A204.1 (cell line): ENCODE measurements around the gene TAF11L13.
"Not testable (repeated sequence)": the region's sequence is repeated elsewhere in the genome, so short reads cannot be mapped to it uniquely, and the experiment has no call there.

Experiments
- FAIRE-seq: peaks from 2 replicates; lab custom pipeline; 2012; peaks lifted over from hg19 to GRCh38; lab: Jason Lieb, UNC

TAF11L13 gene

DNA sequence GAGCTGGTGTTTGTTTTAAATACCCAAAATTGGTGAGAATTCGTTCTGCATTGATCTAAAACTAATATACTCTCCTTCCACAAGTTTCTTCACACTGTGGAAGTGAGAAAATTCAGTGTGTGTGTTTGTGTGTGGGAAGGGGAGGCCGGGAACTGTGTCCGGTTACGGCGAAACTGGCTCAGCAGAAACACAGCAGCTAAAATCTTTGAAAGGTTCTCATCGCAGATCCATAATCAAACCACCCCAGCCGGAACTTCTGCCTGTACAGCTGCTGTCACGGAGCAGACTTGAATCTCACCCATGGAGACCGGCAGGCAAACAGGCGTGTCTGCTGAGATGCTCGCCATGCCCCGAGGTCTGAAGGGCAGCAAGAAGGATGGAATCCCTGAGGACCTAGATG lies at the start of gene TAF11L13:
Gene TAF11L13 (plus strand): TSS at position 301 of the 400 bp plus-strand sequence.
- not testable (repeated sequence) for FAIRE-seq

DNA sequence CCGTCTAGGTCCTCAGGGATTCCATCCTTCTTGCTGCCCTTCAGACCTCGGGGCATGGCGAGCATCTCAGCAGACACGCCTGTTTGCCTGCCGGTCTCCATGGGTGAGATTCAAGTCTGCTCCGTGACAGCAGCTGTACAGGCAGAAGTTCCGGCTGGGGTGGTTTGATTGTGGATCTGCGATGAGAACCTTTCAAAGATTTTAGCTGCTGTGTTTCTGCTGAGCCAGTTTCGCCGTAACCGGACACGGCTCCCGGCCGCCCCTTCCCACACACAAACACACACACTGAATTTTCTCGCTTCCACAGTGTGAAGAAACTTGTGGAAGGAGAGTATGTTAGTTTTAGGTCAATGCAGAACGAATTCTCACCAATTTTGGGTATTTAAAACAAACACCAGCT lies 46.2 kb upstream of the TAF11L13 start, which contains the start of gene TAF11L7:
Gene TAF11L7 (minus strand): TSS at position 101 of the 400 bp plus-strand sequence.
- FAIRE-seq: not testable (repeated sequence)

DNA sequence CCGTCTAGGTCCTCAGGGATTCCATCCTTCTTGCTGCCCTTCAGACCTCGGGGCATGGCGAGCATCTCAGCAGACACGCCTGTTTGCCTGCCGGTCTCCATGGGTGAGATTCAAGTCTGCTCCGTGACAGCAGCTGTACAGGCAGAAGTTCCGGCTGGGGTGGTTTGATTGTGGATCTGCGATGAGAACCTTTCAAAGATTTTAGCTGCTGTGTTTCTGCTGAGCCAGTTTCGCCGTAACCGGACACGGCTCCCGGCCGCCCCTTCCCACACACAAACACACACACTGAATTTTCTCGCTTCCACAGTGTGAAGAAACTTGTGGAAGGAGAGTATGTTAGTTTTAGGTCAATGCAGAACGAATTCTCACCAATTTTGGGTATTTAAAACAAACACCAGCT lies 41.0 kb upstream of the TAF11L13 start, which contains the start of gene TAF11L8:
Gene TAF11L8 (minus strand): TSS at position 101 of the 400 bp plus-strand sequence.
- not testable (repeated sequence) for FAIRE-seq

DNA sequence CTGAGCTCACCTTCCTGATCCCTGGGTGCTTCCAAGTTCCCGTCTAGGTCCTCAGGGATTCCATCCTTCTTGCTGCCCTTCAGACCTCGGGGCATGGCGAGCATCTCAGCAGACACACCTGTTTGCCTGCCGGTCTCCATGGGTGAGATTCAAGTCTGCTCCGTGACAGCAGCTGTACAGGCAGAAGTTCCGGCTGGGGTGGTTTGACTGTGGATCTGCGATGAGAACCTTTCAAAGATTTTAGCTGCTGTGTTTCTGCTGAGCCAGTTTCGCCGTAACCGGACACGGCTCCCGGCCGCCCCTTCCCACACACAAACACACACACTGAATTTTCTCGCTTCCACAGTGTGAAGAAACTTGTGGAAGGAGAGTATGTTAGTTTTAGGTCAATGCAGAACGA lies 37.6 kb upstream of the TAF11L13 start, which contains the start of gene TAF11L9:
Gene TAF11L9 (minus strand): TSS at position 140 of the 400 bp plus-strand sequence.
- FAIRE-seq: not testable (repeated sequence)

DNA sequence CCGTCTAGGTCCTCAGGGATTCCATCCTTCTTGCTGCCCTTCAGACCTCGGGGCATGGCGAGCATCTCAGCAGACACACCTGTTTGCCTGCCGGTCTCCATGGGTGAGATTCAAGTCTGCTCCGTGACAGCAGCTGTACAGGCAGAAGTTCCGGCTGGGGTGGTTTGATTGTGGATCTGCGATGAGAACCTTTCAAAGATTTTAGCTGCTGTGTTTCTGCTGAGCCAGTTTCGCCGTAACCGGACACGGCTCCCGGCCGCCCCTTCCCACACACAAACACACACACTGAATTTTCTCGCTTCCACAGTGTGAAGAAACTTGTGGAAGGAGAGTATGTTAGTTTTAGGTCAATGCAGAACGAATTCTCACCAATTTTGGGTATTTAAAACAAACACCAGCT lies 34.2 kb upstream of the TAF11L13 start, which contains the start of gene TAF11L10:
Gene TAF11L10 (minus strand): TSS at position 101 of the 400 bp plus-strand sequence.
- FAIRE-seq: not testable (repeated sequence)

DNA sequence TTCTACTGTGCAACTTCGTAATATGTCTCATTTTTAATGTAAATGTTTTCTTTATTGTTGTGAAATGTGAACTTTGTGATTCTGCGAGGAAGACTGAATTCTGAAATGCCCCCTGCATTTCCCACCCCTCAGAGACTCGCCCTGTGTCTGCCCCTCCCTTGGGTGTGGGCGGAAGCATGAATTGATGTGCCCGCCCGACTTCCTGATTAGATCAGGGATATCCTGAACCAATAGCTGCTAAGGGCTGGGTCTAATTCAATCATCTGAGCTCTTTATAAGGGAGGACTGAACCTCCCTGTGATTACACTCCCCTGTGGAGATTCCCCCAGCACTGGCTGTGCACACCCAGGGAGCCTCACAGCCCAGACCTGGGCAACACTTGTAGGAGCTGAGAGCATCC lies 28.0 kb upstream of the TAF11L13 start, which contains the start of gene TAF11L11:
Gene TAF11L11 (plus strand): TSS at position 304 of the 400 bp plus-strand sequence.
- not testable (repeated sequence) for FAIRE-seq

DNA sequence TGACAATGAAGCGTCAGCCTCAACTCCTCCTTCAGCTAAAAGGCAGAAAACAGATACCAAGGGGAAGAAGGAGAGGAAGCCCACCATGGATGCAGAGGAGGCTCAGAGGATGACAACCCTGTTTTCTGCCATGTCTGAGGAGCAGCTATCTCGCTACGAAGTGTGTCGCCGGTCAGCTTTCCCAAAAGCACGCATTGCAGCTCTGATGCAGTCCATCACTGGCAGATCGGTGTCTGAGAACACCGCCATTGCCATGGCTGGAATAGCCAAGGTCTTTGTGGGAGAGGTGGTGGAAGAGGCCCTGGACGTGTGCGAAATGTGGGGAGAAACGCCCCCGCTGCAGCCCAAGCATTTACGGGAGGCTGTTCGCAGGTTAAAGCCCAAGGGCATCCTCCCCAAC lies 26.9 kb upstream of the TAF11L13 start:
- FAIRE-seq: no peak

DNA sequence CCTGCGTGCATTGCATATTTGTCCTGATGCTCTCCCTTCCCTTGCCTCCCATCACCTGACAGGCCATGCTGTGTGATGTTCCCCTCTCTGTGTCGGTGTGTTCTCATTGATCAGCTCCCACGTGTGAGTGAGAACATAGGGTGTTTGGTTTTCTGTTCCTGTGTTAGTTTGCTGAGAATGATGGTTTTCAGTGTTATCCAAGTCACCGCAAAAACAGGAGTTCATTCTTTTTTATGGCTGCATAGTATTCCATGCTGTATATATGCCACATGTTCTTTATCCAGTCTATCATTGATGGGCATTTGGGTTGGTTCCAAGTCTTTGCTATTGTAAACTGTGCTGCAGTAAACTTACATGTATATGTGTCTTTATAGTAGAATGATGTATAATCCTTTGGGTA lies 24.4 kb upstream of the TAF11L13 start:
- FAIRE-seq: not testable (repeated sequence)

DNA sequence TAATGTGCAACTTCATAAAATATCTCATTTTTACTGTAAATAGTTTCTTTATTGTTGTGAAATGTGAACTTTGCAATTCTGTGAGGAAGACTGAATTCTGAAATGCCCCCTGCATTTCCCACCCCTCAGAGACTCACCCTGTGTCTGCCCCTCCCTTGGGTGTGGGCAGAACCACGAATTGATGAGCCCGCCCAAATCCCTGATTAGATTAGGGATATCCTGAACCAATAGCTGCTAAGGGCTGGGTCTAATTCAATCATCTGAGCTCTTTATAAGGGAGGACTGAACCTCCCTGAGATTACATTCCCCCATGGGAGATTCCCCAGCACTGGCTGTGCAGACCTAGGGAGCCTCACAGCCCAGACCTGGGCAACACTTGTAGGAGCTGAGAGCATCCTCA lies 21.8 kb upstream of the TAF11L13 start, which contains the start of gene TAF11L12:
Gene TAF11L12 (plus strand): TSS at position 301 of the 400 bp plus-strand sequence.
- not testable (repeated sequence) for FAIRE-seq

DNA sequence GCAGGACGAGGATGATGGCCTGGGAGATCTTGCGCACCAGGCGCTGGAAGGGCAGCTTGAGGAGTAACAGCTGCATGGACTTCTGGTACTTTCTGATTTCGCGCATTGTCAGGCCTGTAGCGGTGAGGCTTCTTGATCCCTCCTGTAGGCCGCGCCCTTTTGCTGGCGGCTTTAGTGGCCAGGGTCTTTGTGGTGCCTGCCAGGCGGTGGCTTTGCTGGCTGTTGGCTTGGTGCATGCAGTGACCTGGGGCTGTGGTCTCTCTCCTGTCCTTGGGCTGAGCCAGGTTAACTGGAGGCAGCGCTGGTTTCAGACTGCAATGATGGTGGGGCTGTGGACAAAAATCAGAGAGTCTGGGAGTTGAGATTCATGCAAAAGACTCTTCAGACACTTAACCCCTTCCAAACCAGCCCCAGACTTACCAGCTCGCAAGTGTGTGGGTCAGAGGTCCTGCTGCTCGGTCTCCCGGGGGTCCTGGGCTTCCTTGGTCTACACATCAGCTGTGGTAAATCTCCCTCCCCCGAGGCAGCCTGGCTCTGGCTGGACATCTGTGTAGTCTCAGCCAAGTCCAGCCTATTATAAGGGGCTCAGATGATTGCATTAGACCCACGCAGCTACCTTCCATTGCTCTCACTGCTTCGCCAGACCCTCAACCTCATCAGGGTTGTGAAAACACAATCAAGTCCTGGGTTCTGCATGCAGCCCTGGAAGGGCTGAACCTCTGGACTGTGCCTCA lies 16.8 kb upstream of the TAF11L13 start:
- no peak for FAIRE-seq

DNA sequence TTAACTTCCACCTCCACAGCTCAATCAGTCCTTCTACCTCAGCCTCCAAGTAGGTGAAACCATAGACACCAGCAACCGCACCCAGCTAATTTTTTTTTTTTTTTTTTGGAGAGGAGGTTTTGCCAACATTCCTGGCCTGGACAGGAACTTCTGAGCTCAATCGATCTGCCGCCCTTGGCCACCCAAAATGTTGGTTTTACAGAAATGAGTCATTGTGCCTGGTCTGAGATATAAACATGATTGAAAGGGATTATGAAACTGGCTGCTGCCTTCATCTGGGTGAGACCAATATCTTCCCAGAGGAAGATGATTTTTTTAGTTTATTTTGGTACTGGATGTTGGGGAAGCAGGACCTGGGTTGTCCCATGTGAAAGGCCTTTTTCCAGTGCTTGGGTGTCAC lies 12.5 kb upstream of the TAF11L13 start:
- no peak for FAIRE-seq

DNA sequence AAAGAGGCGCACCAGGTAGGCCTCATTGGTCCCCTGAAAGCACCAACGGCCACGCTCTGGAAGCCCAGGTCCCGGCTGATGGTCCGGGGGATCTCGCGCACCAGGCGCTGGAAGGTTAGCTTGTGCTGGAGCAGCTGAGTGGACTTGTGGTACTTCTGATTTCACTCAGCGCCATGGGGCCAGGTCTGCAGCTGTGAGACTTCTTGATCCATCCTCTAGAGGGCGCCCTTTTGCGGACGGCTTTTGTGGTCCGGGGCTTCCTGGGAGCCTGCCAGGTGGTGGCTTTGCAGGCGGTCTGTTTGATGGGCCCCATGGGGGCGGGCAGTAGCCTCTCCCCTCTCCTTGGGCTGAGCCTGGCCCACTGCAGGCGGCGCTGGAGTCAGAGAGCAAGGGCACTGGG lies 11.3 kb upstream of the TAF11L13 start:
- FAIRE-seq: no peak

DNA sequence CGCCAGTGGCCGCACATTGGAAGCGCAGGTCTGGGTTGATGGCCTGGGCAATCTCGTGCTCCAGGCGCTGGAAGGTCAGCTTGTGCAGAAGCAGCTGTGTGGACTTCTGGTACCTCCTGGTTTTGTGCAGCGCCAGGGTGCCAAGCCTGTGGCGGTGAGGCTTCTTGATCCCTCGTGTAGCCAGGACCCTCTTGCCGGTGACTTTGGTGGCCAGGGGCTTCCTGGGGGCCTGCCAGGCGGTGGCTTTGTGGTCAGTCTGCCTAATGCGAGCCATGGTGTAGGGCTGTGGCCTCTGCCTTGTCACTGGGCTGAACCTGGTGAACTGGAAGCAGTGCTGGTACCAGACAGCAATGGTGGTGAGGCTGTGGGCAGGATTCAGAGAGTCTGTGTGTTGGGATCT lies 6.2 kb upstream of the TAF11L13 start:
- no peak for FAIRE-seq

DNA sequence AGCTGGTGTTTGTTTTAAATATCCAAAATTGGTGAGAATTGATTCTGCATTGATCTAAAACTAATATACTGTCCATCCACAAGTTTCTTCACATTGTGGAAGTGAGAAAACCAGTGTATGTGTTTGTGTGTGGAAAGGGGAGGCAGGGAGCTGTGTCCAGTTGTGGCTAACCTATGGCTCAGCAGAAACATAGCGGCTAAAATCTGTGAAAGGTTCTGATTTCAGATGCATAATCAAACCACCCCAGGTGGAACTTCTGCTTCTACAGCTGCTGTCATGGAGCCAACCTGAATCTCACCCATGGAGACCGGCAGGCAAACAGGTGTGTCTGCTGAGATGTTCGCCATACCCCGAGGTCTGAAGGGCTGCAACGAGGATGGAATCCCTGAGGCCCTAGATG lies 2.3 kb downstream of the TAF11L13 start, which contains the start of gene TAF11L14:
Gene TAF11L14 (plus strand): TSS at position 301 of the 400 bp plus-strand sequence.
- FAIRE-seq: no peak

DNA sequence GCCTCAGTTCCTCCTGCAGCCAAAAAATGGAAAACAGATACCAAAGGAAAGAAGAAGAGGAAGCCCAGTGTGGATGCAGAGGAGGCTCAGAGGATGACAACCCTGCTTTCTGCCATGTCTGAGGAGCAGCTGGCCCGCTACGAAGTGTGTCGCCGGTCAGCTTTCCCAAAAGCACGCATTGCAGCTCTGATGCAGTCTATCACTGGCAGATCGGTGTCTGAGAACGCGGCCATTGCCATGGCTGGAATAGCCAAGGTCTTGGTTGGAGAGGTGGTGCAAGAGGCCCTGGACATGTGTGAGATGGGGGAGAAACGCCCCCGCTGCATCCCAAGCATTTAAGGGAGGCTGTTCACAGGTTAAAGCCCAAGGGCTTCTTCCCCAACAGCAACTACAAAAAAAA lies 17.3 kb downstream of the TAF11L13 start:
- not testable (repeated sequence) for FAIRE-seq

DNA sequence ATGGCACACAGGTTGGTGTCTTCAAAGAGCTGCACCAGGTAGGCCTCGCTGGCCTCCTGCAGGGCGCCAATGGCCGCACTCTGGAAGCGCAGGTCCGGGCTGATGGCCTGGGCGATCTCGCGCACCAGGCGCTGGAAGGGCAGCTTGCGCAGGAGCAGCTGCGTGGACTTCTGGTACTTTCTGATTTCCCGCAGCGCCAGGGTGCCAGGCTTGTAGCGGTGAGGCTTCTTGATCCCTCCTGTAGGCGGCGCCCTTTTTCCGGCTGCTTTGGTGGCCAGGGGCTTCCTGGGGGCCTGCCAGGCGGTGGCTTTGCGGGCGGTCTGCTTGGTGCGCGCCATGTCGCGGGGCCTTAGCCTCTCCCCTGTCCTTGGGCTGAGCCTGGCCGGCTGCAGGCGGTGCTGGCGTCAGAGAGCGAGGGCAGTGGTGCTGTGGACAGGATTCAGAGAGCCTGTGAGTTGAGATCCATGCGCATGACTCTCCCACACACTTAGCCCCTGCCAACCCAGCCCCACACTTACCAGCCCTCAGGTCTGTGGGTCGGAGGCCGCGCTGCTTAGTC lies 23.4 kb downstream of the TAF11L13 start:
- not testable (repeated sequence) for FAIRE-seq

DNA sequence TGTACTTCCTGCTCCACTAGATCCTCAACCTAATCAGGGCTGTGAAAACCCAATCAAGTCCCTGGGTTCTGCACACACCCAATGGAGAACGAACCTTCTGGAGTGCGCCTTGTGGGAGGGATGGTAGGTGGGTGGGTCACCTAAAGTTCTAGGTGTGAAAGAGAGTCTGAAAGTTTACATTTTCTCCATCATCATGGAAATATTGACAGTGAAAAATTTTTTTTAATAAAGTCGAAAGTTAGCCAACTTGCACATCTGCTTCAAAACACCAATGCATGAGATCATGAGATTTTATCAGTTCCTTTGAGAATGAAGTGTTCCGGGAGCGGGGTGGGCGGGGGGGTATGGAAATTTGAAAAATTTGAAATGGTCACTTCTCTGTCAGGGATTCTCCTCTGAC lies 24.0 kb downstream of the TAF11L13 start:
- no peak for FAIRE-seq

DNA sequence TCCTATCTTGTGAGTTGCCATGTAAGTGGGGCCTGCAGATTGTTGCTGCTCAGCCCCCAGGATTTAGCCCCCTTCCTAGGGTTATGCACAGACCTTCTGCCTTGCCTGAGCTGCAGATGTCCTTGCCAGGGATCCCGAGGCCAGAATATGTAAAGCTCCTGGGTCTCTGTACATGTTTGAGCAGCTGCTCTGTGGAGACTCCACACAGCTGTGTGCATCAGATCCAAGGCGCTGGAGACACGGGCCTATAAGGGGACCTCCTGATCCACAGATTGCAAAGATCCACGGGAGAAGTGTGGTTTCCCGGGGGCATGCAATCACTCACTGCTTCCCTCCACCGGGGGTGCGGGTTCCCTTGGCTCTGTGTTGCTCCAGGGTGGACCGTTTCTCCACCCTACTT lies 31.3 kb downstream of the TAF11L13 start:
- no peak for FAIRE-seq

DNA sequence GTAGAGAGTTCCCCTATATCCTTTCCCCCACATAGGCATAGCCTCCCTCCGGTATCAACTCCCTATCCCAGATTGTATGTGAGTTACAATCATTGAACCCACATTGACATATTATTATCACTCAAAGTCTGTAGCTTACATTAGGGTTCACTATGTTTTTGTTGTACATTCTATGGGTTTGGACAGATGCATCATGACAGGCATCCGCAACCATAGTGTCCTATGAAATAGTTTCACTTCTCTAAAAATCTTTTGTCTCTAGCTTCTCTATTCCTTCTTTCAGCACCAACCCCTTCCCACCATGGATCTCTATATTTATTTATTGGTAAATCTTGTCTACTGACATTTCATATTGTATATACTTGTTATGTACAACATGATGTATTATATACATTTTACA lies 33.9 kb downstream of the TAF11L13 start:
- FAIRE-seq: no peak

DNA sequence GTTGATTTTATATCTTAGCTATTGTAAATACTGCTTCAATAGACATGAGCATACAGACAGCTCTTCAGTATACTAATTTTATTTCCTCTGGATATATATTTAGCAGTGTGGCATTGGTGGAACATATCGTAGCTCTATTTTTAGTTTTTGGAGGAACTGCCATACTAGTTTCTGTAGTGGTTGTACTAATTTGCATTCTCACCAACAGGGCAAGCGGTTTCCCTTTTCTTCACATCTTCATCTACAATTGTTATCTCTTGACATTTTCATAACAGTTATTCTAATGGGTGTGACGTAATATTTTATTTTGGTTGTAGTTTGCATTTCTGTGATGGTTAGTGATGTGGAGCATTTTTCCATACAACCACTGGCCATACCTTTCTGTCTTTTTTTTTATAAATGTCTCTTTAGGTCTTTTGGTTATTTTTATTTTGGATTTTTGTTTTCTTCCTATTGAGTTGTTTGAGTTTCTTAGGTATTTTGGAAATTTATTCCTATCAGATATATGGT lies 34.9 kb downstream of the TAF11L13 start:
- no peak for FAIRE-seq

DNA sequence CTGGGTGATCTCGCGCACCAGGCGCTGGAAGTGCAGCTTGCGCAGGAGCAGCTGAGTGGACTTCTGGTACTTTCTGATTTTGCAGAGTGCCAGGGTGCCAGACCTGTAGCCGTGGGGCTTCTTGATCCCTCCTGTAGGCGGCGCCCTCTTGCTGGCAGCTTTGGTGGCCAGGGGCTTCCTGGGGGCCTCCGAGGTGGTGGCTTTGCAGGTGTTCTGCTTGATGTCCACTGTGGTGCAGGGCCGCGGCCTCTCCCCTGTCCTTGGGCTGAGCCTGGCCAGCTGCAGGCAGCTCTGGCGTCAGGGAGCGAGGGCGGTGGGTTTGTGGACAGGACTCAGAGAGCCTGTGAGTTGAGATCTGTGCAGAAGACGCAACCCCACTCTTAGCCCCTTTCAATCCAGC lies 38.5 kb downstream of the TAF11L13 start:
- FAIRE-seq: no peak

DNA sequence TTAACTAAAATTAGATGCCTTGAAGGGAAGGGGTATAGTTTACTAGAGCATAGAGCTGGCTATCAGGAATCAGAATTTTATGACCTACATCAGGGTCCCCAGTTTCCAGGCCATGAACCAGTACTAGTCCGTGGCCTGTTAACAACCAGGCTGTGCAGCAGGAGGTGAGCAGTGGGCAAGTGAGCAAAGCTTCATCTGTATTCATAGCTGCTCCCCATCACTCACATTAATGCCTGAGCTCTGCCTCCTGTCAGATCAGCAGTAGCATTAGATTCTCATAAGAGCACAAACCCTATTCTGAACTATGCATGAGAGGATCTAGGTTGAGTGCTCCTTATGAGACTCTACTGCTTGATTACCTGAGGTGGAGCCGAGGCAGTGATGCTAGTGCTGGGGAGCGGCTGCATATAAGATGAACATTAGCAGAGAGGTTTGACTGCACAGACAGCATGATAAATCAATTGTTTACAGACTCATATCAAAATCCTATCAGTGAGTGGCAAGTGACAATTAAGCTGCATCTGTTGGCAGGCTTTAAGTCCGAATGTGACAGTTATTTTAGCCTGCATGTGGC lies 47.0 kb downstream of the TAF11L13 start:
- no peak for FAIRE-seq
